Ovary (tissue), 9 donors: ENCODE measurements around the gene HOXD11. TPM values are rescaled to one million over a fixed set of nuclear protein-coding genes. Genes with fewer than 3 reads are reported as not detected.

Source experiments
- DNase-seq, 5 donors: peaks; one replicate each; pipeline ENCODE4 v3.0.0-alpha.2; 2019 to 2020
- H3K27ac ChIP-seq, 2 donors: fragments of 200-600 bp; one replicate each; pipeline versions ENCODE4 v1.5.1 to v1.8.0; 2019 to 2022
- H3K27me3 ChIP-seq: fragments of 200-600 bp; one replicate; pipeline ENCODE4 v1.8.0; 2022
- H3K36me3 ChIP-seq: fragments of 200-600 bp; sonication (generic); one replicate; pipeline ENCODE4 v1.5.1; 2019
- H3K4me1 ChIP-seq: one replicate; pipeline ENCODE4 v1.8.1; 2013; ENCODE audit warnings: mild to moderate bottlenecking, moderate library complexity; ENCODE audit not compliant: insufficient read depth
- H3K4me3 ChIP-seq: fragments of 200-600 bp; sonication (generic); one replicate; pipeline ENCODE4 v1.5.1; 2017
- H3K9me3 ChIP-seq, 2 donors: fragments of 200-600 bp in 1 of 2; sonication (generic) in 1 of 2; one replicate each; pipeline versions ENCODE4 v1.5.1 to v1.8.1; 2013 to 2019; ENCODE audit warnings: mild to moderate bottlenecking in 1 of 2, moderate library complexity in 1 of 2
- EP300 ChIP-seq: sonication (generic); formaldehyde crosslinking; IDR thresholded peaks from one replicate; pipeline ENCODE4 v1.6.1; 2017; ENCODE audit warnings: antibody characterized with exemption
- POLR2A ChIP-seq: fragments of 450-650 bp; IDR thresholded peaks from one replicate; pipeline ENCODE4 v1.6.1; 2017; ENCODE audit warnings: antibody characterized with exemption, mild to moderate bottlenecking, moderate library complexity
- whole genome bisulfite sequencing, 3 donors: extraction: QIAGEN DNeasy Blood & Tissue Kit in 1 of 3; methylation state at CpG; one replicate each; pipeline versions ENCODE4 v1.1.5 to v1.1.7; 2013 to 2017; 5-methylcytosine and 5-hydroxymethylcytosine counted together
- intact Hi-C, 4 donors: fragments of 100-400 bp; cut with DNase I; formaldehyde crosslinking; loops; one replicate each; pipeline versions ENCODE4 v1.11.0 to v1.15.1; 2022 to 2023
- polyA plus RNA-seq, 2 donors: library from polyadenylated mRNA; stranded (reverse); fragments of 200-250 nt in 1 of 2; fragments of 350-450 nt in 1 of 2; fragmentation: Illumina TruSeq in 1 of 2; extraction: RNeasy Lipid Tissue Mini Kit (QIAGEN cat#74804) in 1 of 2; gene quantifications; one replicate each; pipeline ENCODE4 v1.2.3, GENCODE V29; 2013 to 2014
- total RNA-seq, 7 donors: library from RNA; depleted of rRNA in 2 of 7; stranded (reverse); fragments of >200 nt in 2 of 7; fragmentation: NEBNext Ultra II Directional in 3 of 7; extraction: Animal tissue kit (Norgen Biotek cat#: 25700) in 3 of 7; gene quantifications; one replicate each; pipeline versions ENCODE4 v1.1.0 to v1.2.4, GENCODE V29; 2016 to 2023
- TF ChIP-seq, protein P1 (sequence below), 3 donors: fragments of 450-650 bp in 2 of 3; fragments of 200-600 bp in 1 of 3; IDR thresholded peaks; one replicate each; pipeline versions ENCODE4 v1.5.1 to v1.8.0; 2016 to 2022; ENCODE audit warnings: antibody characterized with exemption in 3 of 3, mild to moderate bottlenecking in 1 of 3
- donor health status: DM: no; HTN: no; CAD: no; lungs with moderate emphysema.
- donor health status: DM: no; HTN: no; CAD: no.
- donor health status: Bipolar disorder and iron deficiency.
- donor health status: DM: yes; HTN: yes; CAD: no.
- donor health status: DM: no; HTN: no; CAD: no.
- donor health status: DM: yes; HTN: yes; CAD: no.

The HOXD11 gene
- total and polyA plus RNA-seq, 9 donors, result 0.07 to 1.3 (median 0.61) TPM; not detected in 4

DNA sequence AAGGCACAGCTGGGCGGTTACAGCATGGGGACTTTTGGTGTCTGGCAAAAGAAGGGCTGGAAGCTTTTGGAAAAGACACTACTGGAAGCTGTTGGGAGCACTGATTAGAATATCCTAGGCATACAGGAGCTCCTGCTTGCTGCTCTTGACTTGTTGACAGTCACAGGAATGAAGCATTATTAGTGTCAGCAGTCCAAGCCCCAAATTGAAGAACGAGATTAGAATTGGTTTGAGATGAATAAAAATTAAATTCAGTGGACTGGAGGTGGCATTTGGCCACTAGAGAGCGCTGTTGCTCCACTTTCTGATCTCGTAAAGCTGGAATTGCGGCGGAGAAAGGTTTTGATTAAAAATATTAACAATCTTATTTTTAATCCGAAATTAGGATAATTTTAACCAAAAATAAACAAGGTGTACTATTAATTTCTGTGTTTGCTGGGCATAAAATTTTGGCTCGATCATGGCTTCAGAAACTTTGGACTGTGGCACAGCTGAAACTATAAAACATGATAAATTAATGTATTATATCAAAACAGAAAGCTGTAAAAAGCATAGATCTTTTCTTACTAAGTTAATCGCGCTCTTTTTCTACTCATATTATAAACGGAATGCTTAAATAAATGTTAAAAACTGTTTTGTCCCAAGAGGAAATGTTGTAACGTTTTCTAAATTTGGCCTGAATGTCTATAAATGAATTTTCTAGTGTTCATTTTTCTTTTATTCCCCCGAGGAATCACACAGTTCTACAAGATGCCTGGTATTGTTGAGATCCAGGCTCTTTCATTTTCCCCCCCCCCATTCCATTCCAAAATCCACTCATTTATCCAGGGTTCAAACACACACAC lies 20.1 kb downstream of the HOXD11 start:
- TF ChIP-seq, protein P1, sequence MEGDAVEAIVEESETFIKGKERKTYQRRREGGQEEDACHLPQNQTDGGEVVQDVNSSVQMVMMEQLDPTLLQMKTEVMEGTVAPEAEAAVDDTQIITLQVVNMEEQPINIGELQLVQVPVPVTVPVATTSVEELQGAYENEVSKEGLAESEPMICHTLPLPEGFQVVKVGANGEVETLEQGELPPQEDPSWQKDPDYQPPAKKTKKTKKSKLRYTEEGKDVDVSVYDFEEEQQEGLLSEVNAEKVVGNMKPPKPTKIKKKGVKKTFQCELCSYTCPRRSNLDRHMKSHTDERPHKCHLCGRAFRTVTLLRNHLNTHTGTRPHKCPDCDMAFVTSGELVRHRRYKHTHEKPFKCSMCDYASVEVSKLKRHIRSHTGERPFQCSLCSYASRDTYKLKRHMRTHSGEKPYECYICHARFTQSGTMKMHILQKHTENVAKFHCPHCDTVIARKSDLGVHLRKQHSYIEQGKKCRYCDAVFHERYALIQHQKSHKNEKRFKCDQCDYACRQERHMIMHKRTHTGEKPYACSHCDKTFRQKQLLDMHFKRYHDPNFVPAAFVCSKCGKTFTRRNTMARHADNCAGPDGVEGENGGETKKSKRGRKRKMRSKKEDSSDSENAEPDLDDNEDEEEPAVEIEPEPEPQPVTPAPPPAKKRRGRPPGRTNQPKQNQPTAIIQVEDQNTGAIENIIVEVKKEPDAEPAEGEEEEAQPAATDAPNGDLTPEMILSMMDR (IDR thresholded peaks at IDR 0.05), result peak; percentile 88 to 95 (median 90)
- no peak for TF ChIP-seq POLR2A
- no peaks in the 10 kb centered on the region for H3K27me3 ChIP-seq
- DNase-seq, result peak; percentile 67 to 87 (median 82)
- H3K27ac ChIP-seq, result no peak overlapping the region
- intact Hi-C loops, result loop anchor here (5.0 to 10.0 kb wide), 5 partner anchors 425 to 1035 kb away; no protein-coding TSS in a partner anchor
- H3K4me3 ChIP-seq, result peak overlapping the region; percentile 10
- no peaks in the 10 kb centered on the region for H3K9me3 ChIP-seq
- 8 to 10% (median 9%) methylated on average over 13 of the region's 13 CpGs for WGBS, 3 donors
- H3K4me1 ChIP-seq, result peaks cover 2% of the 10 kb centered on the region
- no peaks in the 10 kb centered on the region for H3K36me3 ChIP-seq

DNA sequence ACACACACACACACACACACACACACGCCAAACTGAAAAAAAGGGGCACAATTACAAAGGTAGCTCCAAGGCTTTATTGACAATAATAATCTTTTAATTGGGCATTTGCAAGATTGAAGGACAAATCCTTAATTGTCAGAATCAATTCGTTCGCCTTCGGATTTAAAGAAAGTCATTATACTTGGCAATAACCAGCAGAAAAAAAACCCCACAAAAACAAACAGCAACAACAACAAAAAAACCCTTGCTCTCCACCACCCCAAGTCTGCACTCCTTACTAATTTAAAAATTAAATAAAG lies 20.6 kb downstream of the HOXD11 start:
- TF ChIP-seq EP300, result no peak
- no peak for TF ChIP-seq POLR2A
- TF ChIP-seq, protein P1 (IDR thresholded peaks at IDR 0.05), result no peak
- 46 to 59% (median 50%) methylated on average over 4 of the region's 4 CpGs for WGBS, 3 donors
- intact Hi-C loops, result loop anchor here (5.0 to 10.0 kb wide), 5 partner anchors 425 to 1035 kb away; no protein-coding TSS in a partner anchor
- H3K36me3 ChIP-seq, result no peaks in the 10 kb centered on the region
- H3K9me3 ChIP-seq, result no peaks in the 10 kb centered on the region
- no peak for DNase-seq
- H3K27me3 ChIP-seq, result no peaks in the 10 kb centered on the region
- no peak overlapping the region for H3K27ac ChIP-seq
- H3K4me1 ChIP-seq, result peaks cover 2% of the 10 kb centered on the region
- peak overlapping the region; percentile 55 for H3K4me3 ChIP-seq

DNA sequence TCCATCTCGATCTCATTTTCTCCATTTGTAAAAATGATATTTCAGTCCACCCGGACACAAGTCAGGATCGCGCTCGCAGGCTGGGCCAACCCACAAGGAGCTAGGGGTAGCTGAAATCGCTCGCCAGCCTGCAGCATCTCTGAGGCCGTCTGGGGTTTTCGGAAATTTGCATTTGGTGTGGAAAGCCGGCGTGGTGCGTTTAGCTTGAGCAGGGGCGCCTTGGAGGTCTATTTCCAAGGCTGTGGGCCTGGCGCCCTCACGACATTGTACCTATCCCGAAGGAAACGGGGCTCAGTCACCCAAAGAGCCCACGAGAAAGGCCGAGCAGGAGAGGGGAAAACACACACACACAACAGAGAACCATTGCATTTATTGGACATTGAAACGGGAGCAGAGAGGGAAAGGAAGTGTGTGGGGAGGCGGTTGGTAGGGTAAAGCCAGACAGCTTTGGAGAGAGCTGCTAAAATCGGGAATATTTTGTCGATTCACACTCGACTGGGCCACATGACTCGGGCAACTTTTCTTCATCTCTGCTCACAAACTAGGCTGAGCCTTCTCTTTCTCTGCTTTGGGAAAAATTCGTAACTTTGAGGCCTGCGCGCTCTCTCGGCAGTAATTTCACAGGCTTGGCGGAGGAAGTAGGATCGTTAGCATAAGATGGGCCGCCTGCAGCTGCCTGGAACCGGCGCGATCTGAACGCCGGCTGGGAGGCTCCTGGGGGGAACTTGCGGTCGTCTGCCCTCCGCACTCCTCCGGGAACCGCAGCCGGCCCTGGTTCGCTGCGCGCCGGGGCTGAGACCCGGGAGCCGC lies 21.3 kb downstream of the HOXD11 start:
- peaks cover 6% of the 10 kb centered on the region for H3K4me1 ChIP-seq
- peak overlapping the region; percentile 94 to 99 for H3K27ac ChIP-seq
- H3K27me3 ChIP-seq, result no peaks in the 10 kb centered on the region
- H3K4me3 ChIP-seq, result peak overlapping the region; percentile 55
- peak; percentile 48 to 73 (median 53) for DNase-seq
- 14 to 15% (median 15%) methylated on average over 49 of the region's 49 CpGs for WGBS, 3 donors
- TF ChIP-seq POLR2A, result no peak
- no peak for TF ChIP-seq EP300
- H3K36me3 ChIP-seq, result no peaks in the 10 kb centered on the region
- no peaks in the 10 kb centered on the region for H3K9me3 ChIP-seq
- intact Hi-C loops, result loop anchor here (5.0 to 10.0 kb wide), 5 partner anchors 424 to 1034 kb away; no protein-coding TSS in a partner anchor

DNA sequence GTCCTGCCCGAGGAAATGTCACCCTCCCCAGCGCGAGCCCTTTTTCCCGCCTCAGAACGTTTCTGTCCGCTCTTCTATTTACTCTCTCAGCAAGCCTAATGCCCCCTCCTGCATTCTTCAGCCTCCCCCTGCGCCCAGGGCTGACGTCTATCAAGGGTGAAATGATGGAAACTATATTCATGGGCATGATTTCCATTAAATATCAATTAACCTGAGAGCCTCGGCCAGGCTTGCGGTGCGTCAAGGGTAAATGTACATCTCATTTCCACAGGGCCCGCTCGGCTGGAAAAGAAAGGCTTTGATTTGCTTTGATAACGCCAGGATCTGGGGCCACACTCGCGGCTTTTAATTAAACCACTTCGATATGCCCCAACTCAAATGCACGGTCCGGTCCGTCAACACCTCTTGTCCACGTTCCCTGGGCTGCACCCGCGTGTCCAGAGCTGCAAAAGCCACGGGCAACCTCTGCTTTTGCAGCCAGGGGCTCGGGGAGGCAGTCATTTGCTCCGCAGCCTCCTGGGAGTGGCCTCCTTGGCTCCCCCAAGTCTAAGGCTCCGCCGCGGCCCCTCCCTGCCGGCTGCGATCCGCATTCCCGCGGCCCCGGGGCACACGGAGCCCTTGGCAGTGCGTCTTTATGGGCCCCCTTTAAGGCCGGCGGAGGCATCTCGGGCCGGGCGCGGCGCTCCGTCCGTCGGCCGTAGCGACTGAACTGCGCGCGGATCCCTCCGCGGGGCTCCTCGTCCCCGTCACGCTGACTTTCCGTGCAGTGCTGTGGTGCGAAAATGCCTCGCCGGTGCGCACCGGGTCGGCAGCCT lies 22.1 kb downstream of the HOXD11 start, which contains the start of gene HOXD8:
TSS of gene HOXD8 (plus strand) at position 724 of the 815 bp plus-strand sequence. CDS start 662 bp downstream, outside the sequence.
- Histone ChIP-seq H3K36me3 (no peaks in the 10 kb centered on the region), H3K27ac (peak within 1 kb of the TSS; percentile 94 to 99), H3K4me1 (peaks cover 9% of the 10 kb centered on the region), H3K4me3 (peak within 1 kb of the TSS; percentile 55), H3K9me3 (no peaks in the 10 kb centered on the region), H3K27me3 (no peaks in the 10 kb centered on the region)
- DNase-seq, result peak; percentile 90 to 94 (median 91)
- intact Hi-C loops, result loop anchor here (5.0 to 10.0 kb wide), 5 partner anchors 423 to 1033 kb away; no protein-coding TSS in a partner anchor
- 0 to 1% (median 0%) methylated on average over 44 to 64 of the region's 64 CpGs for WGBS, 3 donors
- no peak for TF ChIP-seq EP300
- peak; percentile 69 for TF ChIP-seq POLR2A
- TF ChIP-seq, protein P1 (IDR thresholded peaks at IDR 0.05), result peak in 2 of 3 donors; percentile 22 to 25
